ENCODE measurements around the gene NARS2. TPM values are rescaled to one million over a fixed set of nuclear protein-coding genes. Genes with fewer than 3 reads are reported as not detected.

Gene NARS2
- total and polyA plus RNA-seq, 9 of the 15 experiments (the other 6 are each of a cell fraction or from before 2014, with no cell fraction given), result 26.8 to 48.0 (median 34.2) TPM

DNA sequence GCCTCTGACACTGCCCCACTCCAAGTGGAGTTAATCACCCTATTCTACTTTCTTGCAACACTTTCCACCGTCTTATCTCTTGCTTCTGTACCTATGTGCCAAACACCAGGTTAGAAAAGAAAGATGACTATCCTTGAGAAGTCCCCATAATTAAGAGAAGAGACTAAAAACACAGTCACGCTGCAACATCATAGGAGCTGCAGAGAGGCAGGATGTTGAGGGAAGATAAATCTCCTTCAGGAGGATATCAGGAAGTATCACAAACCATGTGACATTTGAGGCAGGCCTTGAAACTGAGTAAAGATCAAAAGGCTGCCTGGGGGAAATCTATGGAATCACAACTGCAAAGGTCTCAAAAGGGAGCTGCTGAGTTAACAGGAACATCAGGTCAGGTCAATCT is 181.8 kb downstream of the NARS2 start (continued):
- TF ChIP-seq, protein P1, sequence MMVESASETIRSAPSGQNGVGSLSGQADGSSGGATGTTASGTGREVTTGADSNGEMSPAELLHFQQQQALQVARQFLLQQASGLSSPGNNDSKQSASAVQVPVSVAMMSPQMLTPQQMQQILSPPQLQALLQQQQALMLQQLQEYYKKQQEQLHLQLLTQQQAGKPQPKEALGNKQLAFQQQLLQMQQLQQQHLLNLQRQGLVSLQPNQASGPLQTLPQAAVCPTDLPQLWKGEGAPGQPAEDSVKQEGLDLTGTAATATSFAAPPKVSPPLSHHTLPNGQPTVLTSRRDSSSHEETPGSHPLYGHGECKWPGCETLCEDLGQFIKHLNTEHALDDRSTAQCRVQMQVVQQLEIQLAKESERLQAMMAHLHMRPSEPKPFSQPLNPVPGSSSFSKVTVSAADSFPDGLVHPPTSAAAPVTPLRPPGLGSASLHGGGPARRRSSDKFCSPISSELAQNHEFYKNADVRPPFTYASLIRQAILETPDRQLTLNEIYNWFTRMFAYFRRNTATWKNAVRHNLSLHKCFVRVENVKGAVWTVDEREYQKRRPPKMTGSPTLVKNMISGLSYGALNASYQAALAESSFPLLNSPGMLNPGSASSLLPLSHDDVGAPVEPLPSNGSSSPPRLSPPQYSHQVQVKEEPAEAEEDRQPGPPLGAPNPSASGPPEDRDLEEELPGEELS (CRISPR knock-in tag; IDR thresholded peaks at IDR 0.05; ENCODE audit: borderline replicate concordance), result no peak
- peak; percentile 74 for TF ChIP-seq TEAD4 (IDR thresholded peaks at IDR 0.05; ENCODE audit: low read length)
- no peak for TF ChIP-seq TEAD4 (CRISPR knock-in tag; IDR thresholded peaks at IDR 0.05; ENCODE audit: borderline replicate concordance)
- peak; percentile 95 for TF ChIP-seq CTBP1 (IDR thresholded peaks at IDR 0.05; ENCODE audit: borderline replicate concordance)
- peak; percentile 89 for TF ChIP-seq ZEB2 (IDR thresholded peaks at IDR 0.05)
- no peak for TF ChIP-seq FOXP1 (CRISPR knock-in tag; IDR thresholded peaks at IDR 0.05)
- TF ChIP-seq, protein P2, sequence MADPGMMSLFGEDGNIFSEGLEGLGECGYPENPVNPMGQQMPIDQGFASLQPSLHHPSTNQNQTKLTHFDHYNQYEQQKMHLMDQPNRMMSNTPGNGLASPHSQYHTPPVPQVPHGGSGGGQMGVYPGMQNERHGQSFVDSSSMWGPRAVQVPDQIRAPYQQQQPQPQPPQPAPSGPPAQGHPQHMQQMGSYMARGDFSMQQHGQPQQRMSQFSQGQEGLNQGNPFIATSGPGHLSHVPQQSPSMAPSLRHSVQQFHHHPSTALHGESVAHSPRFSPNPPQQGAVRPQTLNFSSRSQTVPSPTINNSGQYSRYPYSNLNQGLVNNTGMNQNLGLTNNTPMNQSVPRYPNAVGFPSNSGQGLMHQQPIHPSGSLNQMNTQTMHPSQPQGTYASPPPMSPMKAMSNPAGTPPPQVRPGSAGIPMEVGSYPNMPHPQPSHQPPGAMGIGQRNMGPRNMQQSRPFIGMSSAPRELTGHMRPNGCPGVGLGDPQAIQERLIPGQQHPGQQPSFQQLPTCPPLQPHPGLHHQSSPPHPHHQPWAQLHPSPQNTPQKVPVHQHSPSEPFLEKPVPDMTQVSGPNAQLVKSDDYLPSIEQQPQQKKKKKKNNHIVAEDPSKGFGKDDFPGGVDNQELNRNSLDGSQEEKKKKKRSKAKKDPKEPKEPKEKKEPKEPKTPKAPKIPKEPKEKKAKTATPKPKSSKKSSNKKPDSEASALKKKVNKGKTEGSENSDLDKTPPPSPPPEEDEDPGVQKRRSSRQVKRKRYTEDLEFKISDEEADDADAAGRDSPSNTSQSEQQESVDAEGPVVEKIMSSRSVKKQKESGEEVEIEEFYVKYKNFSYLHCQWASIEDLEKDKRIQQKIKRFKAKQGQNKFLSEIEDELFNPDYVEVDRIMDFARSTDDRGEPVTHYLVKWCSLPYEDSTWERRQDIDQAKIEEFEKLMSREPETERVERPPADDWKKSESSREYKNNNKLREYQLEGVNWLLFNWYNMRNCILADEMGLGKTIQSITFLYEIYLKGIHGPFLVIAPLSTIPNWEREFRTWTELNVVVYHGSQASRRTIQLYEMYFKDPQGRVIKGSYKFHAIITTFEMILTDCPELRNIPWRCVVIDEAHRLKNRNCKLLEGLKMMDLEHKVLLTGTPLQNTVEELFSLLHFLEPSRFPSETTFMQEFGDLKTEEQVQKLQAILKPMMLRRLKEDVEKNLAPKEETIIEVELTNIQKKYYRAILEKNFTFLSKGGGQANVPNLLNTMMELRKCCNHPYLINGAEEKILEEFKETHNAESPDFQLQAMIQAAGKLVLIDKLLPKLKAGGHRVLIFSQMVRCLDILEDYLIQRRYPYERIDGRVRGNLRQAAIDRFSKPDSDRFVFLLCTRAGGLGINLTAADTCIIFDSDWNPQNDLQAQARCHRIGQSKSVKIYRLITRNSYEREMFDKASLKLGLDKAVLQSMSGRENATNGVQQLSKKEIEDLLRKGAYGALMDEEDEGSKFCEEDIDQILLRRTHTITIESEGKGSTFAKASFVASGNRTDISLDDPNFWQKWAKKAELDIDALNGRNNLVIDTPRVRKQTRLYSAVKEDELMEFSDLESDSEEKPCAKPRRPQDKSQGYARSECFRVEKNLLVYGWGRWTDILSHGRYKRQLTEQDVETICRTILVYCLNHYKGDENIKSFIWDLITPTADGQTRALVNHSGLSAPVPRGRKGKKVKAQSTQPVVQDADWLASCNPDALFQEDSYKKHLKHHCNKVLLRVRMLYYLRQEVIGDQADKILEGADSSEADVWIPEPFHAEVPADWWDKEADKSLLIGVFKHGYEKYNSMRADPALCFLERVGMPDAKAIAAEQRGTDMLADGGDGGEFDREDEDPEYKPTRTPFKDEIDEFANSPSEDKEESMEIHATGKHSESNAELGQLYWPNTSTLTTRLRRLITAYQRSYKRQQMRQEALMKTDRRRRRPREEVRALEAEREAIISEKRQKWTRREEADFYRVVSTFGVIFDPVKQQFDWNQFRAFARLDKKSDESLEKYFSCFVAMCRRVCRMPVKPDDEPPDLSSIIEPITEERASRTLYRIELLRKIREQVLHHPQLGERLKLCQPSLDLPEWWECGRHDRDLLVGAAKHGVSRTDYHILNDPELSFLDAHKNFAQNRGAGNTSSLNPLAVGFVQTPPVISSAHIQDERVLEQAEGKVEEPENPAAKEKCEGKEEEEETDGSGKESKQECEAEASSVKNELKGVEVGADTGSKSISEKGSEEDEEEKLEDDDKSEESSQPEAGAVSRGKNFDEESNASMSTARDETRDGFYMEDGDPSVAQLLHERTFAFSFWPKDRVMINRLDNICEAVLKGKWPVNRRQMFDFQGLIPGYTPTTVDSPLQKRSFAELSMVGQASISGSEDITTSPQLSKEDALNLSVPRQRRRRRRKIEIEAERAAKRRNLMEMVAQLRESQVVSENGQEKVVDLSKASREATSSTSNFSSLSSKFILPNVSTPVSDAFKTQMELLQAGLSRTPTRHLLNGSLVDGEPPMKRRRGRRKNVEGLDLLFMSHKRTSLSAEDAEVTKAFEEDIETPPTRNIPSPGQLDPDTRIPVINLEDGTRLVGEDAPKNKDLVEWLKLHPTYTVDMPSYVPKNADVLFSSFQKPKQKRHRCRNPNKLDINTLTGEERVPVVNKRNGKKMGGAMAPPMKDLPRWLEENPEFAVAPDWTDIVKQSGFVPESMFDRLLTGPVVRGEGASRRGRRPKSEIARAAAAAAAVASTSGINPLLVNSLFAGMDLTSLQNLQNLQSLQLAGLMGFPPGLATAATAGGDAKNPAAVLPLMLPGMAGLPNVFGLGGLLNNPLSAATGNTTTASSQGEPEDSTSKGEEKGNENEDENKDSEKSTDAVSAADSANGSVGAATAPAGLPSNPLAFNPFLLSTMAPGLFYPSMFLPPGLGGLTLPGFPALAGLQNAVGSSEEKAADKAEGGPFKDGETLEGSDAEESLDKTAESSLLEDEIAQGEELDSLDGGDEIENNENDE (IDR thresholded peaks at IDR 0.05; ENCODE audit: low read depth, low read length), result no peak
- TF ChIP-seq MCM3 (IDR thresholded peaks at IDR 0.05), result no peak
- no peak for TF ChIP-seq ZNF282 (CRISPR knock-in tag; IDR thresholded peaks at IDR 0.05)
- peak; percentile 45 for TF ChIP-seq GABPA (tag; conservative IDR thresholded peaks at IDR 0.05; ENCODE audit: low read depth)
- TF ChIP-seq, protein P3, sequence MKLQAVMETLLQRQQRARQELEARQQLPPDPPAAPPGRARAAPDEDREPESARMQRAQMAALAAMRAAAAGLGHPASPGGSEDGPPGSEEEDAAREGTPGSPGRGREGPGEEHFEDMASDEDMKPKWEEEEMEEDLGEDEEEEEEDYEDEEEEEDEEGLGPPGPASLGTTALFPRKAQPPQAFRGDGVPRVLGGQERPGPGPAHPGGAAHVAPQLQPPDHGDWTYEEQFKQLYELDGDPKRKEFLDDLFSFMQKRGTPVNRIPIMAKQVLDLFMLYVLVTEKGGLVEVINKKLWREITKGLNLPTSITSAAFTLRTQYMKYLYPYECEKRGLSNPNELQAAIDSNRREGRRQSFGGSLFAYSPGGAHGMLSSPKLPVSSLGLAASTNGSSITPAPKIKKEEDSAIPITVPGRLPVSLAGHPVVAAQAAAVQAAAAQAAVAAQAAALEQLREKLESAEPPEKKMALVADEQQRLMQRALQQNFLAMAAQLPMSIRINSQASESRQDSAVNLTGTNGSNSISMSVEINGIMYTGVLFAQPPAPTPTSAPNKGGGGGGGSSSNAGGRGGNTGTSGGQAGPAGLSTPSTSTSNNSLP (IDR thresholded peaks at IDR 0.05; ENCODE audit: borderline replicate concordance, low read depth, low read length), result peak; percentile 87; the same call in 1 of the 2 replicates
- TF ChIP-seq PHTF2 (CRISPR knock-in tag; IDR thresholded peaks at IDR 0.05), result no peak

Measured in K562 (cell line).